Hindlimb muscle (tissue), 1 donor: ENCODE data around the gene SPTB. TPM values are rescaled to one million over a fixed set of nuclear protein-coding genes. Genes with fewer than 3 reads are reported as not detected.

Experiments
- DNase-seq: peaks from one replicate; pipeline ENCODE4 v3.0.0-alpha.2; 2013
- polyA plus RNA-seq: library from polyadenylated mRNA; unstranded; fragments of 120-200 nt; gene quantifications from one replicate; pipeline ENCODE4 v1.2.1, GENCODE V29; 2013; ENCODE audit not compliant: insufficient read length

SPTB gene
- polyA plus RNA-seq, 1 donor, result 215 TPM

DNA sequence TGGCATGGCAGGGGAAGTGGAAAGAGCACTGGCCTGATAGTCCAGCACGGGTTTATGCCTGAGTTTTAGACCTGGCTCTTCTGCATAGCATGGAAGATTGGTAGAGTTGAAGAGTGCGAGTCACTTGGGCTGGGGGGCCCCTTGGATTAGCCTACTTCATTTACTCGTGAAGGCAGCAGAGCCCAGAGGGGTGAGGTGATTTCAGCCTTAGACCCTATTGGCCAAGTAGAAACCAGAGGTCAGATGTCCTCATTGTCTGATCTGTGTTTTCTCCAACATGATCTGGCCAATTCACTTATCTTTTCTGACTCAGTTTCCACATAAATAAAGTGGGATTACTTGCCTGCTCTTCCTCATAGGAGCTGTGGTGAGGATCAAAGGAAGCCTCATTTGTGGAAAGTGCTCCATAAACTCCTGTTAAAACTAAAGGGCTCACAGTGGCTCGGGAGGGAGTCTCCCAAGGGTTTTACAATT lies 173.6 kb downstream of the SPTB start:
- DNase-seq, result no peak

DNA sequence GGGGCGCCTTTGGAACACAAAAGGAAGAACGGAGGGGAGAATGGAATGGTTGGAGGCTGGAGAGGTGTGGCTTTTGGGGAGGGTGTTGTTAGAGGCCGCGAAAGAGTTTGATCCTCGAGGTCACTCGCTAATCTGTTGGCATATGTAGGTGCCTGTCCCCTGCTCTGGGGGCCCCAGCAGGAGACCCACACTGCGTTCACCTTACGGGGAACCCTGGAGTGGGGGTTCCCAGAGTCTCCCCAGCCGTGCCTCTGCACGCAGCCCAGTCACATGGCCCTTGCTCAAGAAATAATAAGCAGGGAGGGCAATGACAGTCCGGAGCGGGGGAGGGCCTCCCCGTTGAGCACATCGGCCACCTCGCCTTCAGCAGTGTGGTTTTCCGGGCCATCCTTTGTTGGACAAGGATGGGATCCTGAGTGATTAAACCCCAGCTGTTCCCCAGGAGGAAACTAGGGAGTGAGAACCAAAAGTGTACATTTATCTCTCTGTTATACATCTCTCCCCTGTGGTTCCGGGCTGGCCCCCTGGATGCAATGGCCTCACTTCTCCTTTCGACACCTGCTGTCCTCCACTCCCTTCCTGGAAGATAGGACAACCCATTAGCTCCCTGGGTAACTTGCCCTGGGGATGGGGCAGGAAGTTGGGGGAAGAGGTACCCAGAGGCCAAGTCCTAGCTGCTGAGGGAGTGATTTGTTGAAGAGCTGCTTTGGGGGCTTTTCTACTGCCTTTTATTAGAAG lies 174.2 kb downstream of the SPTB start:
- no peak for DNase-seq

DNA sequence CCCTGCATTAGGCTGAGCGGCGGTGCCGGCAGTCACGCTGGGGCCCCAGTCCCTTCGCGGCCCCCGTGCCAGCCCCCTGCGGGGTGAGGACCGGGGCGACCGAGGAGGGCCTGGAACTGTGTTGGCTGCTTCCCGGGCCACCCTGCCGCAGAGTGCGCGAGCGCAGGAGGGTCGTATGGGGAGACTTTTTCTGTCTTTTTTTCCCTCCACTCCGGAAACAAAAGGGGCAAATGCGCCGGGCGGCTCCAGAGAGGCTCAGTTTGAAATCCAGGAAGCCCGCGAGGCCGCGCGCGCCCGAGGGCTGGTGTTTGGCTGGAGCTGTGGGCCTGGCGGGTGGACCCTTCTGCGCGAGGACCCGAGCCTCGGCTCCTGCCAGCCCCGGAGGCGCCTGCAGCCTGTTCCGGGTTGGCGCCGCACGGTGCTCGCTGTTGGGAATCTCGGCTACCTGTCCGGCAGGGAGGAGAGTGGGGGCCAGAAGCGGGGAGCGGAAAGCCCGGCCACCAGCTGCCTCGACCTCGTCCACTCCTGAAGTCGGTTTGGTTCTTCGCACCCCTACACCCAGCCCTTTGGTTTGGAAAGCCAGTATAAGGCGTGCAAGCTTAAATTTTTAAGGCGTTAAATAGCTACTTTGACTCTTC lies 174.8 kb downstream of the SPTB start:
- peak; percentile 31 for DNase-seq

DNA sequence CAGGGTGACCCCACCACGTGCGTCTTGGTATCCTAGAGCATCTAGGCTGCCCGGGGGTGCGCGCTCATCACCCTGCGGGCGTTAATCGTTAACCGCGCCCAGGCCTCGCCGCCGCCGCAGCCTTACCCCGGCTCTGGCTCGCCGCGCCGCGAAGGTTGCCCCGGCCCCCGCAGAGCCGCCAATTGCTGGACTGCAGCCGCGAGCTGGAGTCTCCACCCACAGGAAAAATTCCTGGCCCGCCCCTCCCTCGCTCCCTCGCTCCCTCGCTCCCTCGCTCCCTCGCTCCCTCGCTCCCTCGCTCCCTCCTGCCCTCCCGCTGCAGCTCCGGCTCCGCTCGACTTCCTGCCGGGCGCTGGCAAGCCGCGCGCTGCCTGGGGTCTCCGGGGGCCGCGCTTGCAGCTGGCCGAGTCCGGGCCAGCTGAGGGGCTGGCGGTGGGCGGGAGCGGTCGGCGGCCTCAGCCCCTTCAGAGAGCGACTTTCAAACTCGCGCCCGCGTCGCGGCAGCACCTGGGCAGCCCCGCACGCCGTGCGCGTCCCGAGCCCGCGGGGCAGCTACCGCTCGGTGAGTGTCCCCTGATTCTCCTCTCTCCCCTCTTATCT lies 175.5 kb downstream of the SPTB start, which contains the start of gene PLEKHG3:
TSS of gene PLEKHG3 (plus strand) at position 282 of the 600 bp plus-strand sequence. CDS start 23,208 bp downstream, outside the sequence.
- peak; percentile 72 for DNase-seq

DNA sequence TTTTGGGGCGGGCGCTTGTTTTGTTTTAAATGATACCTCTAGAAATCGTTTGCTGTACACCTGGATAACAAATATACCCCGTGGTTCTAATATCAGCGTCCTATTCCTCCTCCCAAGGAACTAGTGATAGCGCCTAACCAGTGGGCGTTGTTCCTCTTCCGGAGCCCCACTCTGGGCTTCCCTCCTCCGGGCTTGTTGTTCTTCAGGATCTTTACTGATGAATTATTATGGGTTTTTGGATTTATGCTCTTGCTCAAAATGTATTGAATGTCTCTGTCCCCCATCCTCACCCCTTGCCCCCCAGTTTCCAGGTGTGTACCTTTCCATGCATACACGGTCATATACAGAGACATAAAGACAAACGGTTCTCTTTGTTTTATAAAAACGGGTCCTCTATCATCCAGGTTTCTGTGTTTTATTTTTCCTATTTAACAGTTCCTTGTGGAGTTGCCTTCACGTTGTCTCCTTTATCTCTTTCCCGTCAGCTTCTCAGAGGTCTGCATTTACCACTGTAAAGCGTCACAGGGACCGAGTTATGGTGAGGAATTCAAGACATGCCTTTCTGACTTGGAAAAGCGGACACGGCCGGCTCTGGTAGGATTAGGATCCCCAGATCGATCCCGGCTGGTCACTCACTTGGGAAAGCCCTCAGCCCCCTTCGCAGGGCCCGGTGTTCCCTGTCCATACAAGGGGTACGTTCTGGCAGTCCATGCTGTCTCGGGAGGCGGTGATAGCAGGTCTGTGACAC lies 176.1 kb downstream of the SPTB start:
- DNase-seq, result no peak

DNA sequence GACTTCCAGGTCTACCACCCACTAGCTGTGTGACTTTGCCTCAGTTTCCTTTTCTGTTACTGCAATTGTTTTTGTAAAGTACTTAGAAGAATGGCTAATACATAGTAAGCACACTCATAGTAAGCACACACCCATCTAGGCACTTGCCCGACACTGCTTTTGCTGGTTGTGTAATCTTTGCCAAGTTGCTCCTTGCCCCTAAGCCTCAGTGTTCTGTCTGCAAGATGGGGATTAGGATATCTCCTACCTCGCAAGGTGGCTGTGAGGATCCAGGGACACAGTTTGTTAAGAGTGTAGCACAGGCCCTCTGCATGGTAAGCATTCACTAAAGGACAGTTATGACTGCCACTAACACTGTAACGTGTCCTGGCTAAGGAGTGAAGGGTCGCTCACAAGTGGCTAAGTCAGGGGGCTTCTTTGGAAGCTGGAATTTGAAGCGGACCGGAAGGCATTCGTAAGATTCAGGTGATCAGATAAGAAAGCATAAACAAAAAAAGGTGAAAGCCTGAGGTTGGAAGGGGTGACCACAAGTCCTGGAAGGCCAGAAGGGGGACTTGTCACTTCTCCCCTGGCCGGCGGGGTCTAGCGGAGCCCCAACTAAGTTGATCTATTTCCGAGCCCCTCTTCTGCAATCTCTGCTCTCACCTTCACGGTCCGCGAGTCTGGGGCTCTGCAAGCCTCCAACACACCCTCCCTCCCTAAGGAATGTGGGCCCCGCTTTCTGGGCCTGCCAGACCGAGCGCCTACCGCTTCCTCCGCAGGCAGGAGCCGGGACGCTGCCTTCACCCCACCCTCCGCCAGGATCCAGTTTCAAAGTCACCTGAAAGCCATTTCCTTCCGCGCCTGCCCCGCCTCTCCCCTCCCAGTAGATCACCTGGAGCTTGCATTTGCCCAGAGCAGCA lies 177.0 kb downstream of the SPTB start:
- no peak for DNase-seq

DNA sequence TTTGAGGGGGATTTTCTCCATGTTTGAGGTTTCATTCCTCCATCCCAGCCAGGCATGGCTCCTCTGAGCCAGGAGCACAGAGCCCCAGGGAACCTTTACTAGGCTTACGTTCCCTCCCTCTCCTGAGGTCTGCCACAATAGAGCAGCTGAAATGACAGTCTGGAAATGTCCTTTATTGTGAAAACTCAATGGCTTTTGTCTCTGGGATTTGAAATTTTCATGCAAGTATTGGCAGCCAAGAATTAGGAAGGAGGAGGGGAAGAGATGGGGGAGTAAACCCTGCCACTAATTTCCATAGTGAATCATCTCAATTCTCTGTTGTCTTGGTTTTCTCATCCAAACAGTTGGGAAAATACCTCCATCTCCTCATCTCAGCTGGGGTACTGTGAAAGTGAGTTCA lies 178.0 kb downstream of the SPTB start:
- DNase-seq, result no peak

DNA sequence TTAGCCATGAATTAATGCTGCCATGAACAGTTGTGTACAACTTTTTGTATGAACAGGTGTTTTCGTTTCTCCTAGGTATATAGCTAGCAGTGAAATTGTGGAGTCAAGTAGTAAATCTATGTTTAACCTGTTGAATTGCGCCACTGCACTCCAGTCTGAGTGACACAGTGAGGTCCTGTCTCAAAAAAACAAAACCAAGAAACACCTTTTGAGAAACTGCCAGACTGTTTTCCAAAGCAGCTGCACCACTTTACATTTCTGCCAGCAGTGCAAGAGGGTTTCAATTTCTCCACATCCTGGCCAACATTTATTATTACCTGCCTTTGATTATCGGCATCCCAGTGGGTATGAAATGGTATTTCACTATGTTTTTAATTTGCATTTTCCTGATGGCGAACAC lies 178.8 kb downstream of the SPTB start:
- no peak for DNase-seq

DNA sequence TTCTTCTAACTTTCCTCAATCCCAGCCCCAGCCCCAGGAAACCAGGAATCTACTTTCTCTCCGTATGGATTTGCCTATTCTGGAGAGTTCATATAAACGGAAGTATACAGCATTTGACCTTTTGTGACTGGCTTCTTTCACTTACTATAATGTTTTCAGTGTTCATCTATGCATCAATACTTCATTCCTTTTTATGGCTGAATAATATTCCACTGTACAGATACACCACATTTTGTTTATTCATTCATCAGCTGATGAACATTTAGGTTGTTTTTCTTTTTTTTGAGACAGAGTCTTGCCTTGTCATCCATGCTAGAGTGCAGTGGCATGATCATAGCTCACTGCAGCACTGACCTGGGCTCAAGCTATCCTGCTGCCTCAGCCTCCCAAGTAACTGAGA lies 179.4 kb downstream of the SPTB start:
- DNase-seq, result no peak

DNA sequence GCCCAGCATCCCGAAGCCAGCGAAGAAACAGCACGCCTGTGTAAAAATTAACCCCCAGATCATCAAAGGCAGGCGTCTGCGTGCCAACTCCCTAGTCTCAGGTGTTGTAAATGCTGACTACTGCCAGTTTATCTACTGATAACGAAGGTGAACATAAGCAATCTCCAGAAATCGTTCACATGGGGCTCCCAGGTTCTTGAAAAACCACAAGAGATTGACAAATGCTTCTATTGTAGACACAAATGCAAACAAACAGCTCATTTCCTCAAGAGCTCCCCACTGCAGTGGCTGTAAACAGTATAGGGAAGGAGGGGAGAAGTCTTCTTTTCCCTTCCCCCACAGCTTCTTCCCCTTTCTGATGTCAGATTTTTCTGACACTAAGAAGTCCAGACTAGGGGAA lies 180.8 kb downstream of the SPTB start:
- DNase-seq, result no peak

DNA sequence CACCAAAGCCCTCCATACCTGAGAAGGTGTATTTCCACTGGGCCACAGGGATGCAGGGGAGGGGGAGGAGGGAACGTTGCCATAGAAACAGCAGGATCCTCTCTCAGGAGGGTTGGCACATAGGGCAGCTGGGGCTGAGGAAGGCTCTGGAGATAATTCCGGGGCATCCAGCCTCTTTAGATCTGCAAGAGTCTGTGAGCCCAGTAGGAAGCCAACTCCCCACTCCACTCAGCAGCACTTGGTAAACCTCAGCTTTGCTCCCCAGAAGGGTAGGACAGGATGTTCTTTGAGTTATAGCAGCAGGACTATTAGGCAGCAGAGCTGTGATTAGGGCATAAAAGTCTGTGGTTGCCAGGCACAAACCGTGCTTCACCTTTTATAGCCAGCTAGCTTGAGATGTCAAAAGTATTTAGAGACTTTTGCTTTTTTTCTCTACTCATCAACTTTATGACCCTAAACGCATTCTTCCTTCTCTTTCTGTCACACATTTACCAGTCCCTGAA lies 183.3 kb downstream of the SPTB start:
- no peak for DNase-seq

Other genes starting within 250 kb of the SPTB start
- gene PLEKHG3, start 175.5 kb downstream of the SPTB start, polyA plus RNA-seq, result 24.8 TPM
- gene CHURC1, start 34.5 kb upstream of the SPTB start, polyA plus RNA-seq, result 38.7 TPM
- gene GPX2, start 62.8 kb upstream of the SPTB start, polyA plus RNA-seq, result 0.67 TPM
- gene RAB15, start 92.4 kb upstream of the SPTB start, polyA plus RNA-seq, result 35.3 TPM
- 23.9 TPM for gene FNTB, start 107.0 kb upstream of the SPTB start, polyA plus RNA-seq
- gene MAX, start 222.6 kb upstream of the SPTB start, polyA plus RNA-seq, result 37.1 TPM